ENCODE data around the gene AQP2.
"Not testable (repeated sequence)": the region's sequence is repeated elsewhere in the genome, so short reads cannot be mapped to it uniquely, and the experiment has no call there.

DNA sequence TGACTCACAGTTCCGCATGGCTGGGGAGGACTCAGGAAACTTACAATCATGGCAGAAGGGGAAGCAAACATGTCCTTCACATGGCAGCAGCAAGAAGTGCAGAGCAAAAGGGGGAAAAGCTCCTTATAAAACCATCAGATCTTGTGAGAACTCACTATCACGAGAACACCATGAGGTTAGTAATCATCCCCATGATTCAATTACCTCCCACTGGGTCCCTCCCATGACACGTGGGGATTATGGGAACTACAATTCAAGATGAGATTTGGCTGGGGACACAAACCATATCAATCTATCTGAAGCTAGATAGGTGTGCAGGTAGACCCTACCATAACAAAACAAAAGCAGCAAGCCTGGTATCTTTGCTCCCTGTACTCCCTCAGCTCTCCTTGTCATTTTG, 35.9 kb downstream of the AQP2 start:
- not testable (repeated sequence) for TF ChIP-seq CTCF (CRISPR knock-in tag; IDR thresholded peaks at IDR 0.05); NFRKB (IDR thresholded peaks at IDR 0.05); TCF7 (IDR thresholded peaks at IDR 0.05; ENCODE audit: low read depth); EHMT2 (IDR thresholded peaks at IDR 0.05; ENCODE audit: borderline replicate concordance, low read depth, low read length); DMTF1 (CRISPR knock-in tag; IDR thresholded peaks at IDR 0.05)

Measured in HepG2 (cell line).